Amniotic stem cell (primary cell): Measurements from ENCODE around the gene IQCB1.
"Not testable (repeated sequence)": the region's sequence is repeated elsewhere in the genome, so short reads cannot be mapped to it uniquely, and the experiment has no call there.

Source experiments
- DNase-seq: peaks from one replicate; lab custom pipeline; 2025; lab: John Stamatoyannopoulos, UW

IQCB1 gene

DNA sequence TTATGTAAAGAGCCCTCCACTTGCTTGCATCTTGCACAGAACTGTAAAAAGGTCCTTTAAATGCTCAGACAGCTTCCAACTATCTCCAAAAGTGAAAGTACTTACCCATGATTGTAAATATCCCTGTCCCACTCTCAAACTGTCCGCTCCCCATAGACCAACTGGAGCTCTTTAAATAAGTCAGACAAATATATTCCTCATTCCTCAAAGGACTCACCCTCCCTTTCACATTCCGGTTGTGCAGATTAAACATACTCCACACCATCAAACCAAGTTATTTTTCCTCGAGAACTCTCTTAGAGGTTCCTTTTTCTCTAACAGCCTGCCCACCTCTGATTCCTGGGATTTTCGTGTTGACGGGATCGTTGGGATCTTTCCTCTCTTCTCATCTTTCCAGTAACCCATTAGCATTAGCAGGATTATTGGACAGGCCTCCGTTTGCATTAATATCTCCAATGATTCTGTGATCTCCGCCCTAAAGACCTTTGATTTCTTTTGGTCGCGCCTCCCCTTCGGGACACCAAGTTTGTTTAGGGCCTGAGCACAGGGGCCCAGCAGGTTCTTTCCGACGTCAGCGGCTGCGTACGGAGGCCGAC lies 86.1 kb downstream of the IQCB1 start:
- DNase-seq = no peak

DNA sequence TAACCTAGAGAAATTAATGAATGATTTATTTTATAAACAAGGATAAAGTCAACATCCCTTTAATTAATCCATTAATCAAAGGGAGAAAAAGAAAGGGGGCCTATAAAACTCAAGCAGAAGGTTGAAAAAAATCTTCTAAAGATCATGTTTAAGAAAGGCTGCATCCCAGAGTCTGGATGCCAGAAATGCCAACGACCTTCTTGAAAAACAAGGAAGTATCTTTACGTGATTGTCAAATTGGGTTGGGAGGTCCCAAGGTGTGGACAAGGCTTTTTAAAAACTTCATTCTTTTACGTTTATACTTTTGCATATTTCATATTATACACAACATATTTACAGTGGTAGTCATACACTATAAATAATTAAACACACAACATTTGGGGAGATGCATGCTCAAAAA lies 86.9 kb downstream of the IQCB1 start:
- no peak for DNase-seq

GRCh38 chr3:121743106-121743505 lies 91.8 kb downstream of the IQCB1 start:
- DNase-seq = not testable (repeated sequence)

DNA sequence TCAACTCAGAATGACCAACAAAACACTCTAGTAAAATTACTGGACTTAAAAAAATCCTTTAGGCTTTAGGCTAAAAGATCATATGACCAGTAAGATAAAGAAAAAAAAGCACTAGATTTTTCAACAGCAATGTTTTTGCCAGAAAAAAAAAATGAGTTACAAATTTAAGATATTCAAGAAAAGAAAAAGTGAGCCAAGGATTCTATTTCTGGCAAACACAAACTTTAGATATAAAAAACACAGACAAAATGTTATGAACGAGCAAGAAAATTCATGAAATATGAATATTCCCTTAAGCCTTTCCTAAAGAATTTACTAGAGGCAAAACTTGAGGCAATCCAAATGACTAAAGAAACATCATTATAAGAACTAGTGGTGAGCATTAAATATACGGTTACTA lies 94.0 kb downstream of the IQCB1 start:
- no peak for DNase-seq

- DNase-seq = no peak
These were observed 95.0 kb downstream of the IQCB1 start for GRCh38 chr3:121739902-121740301.

- DNase-seq = no peak
These were observed 97.2 kb downstream of the IQCB1 start for GRCh38 chr3:121737644-121738043.

DNA sequence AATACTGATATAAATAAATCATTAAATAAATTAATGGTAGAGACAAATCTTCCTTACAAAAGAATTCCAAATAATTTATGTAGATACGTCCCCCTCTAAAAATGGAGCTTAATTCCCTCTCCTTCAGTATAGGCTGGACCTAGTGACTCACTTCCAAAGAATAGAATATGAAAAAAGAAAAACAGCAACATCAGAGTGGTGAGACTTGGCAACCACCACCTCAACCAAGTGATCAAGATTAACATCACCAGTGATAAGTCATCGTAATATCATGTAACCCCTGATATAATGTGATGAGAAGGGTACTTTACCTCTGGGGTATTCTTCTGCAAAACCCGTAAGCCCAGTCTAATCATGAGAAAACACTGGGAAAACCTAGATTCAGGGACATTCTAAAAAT lies 98.7 kb downstream of the IQCB1 start:
- DNase-seq = no peak

- no peak for DNase-seq
These were observed 99.7 kb downstream of the IQCB1 start for GRCh38 chr3:121735047-121735696.

- DNase-seq = no peak
These were observed 103.7 kb downstream of the IQCB1 start for GRCh38 chr3:121730940-121731687.

DNA sequence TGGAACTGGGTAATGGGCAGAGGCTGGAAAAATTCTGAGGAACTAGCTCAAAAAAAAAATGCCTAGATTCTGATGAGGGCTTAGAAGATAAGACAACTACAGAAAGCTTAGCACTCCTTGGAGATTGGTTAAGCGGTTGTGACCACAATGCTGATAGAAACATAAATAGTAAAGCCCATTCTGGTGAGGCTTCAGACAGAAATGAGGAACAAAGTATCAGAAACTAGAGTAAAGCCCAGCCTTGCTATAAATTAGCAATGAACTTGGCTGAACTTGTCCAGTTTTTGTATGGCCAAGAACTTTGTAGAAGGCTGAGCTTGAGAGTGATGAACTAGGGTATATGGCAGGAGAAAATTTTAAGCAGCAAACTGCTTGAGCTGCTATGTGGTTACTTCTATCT lies 110.7 kb downstream of the IQCB1 start:
- no peak for DNase-seq

- no peak for DNase-seq
These were observed 111.4 kb downstream of the IQCB1 start for GRCh38 chr3:121723485-121723884.

GRCh38 chr3:121722411-121722810 lies 112.4 kb downstream of the IQCB1 start:
- no peak for DNase-seq

DNA sequence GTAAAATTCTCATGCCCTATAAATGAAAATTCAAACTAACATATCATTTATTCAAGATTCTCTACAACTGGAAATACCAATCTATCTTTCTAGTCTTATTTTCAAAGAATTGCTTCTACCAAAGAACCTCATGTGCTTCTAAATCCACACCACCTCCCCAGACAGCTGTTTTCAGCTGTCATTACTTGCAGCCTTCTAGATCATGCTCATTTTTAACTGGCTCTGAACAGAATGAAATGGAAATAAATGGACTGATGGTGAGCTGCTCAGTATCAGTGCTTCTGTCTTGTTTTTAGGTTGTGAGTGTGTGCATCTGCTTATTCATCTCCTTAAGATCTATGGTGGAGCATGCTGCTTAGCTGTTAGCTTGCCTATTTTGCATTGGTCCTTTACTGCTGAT lies 114.7 kb downstream of the IQCB1 start:
- no peak for DNase-seq
